NCI-H1694 treated with DMSO at 0.1 percent for 48 hours (cell line): ENCODE data around the gene STX8.
"Not testable (repeated sequence)": the region's sequence is repeated elsewhere in the genome, so short reads cannot be mapped to it uniquely, and the experiment has no call there.

Experiments
- DNase-seq: peaks from one replicate; lab custom pipeline; 2025; lab: John Stamatoyannopoulos, UW

Gene STX8

GRCh38 chr17:9498490-9498889 is 77.1 kb downstream of the STX8 start:
- no peak for DNase-seq

- no peak for DNase-seq
Observed at GRCh38 chr17:9488556-9488955, 87.1 kb downstream of the STX8 start.

- DNase-seq = no peak
Observed at GRCh38 chr17:9487406-9487805, 88.2 kb downstream of the STX8 start.

- DNase-seq = no peak
Observed at GRCh38 chr17:9484789-9485188, 90.8 kb downstream of the STX8 start.

- no peak for DNase-seq
Observed at GRCh38 chr17:9479964-9480363, 95.7 kb downstream of the STX8 start.

- DNase-seq = no peak
Observed at GRCh38 chr17:9478889-9479288, 96.7 kb downstream of the STX8 start.

GRCh38 chr17:9475101-9475658 is 100.4 kb downstream of the STX8 start:
- no peak for DNase-seq

- DNase-seq = no peak
Observed at GRCh38 chr17:9473711-9474110, 101.9 kb downstream of the STX8 start.

GRCh38 chr17:9472541-9472940 is 103.1 kb downstream of the STX8 start:
- DNase-seq = no peak

GRCh38 chr17:9472094-9472493 is 103.5 kb downstream of the STX8 start:
- DNase-seq = no peak

GRCh38 chr17:9470171-9470570 is 105.4 kb downstream of the STX8 start:
- DNase-seq = no peak

GRCh38 chr17:9468937-9469336 is 106.7 kb downstream of the STX8 start:
- DNase-seq = no peak

- no peak for DNase-seq
Observed at GRCh38 chr17:9468532-9468931, 107.1 kb downstream of the STX8 start.

GRCh38 chr17:9467518-9467917 is 108.1 kb downstream of the STX8 start:
- no peak for DNase-seq

GRCh38 chr17:9465210-9465921 is 110.3 kb downstream of the STX8 start:
- peak; percentile 14 for DNase-seq

- DNase-seq = no peak
Observed at GRCh38 chr17:9457005-9457404, 118.6 kb downstream of the STX8 start.

GRCh38 chr17:9456330-9456729 is 119.3 kb downstream of the STX8 start:
- DNase-seq = no peak

- no peak for DNase-seq
Observed at GRCh38 chr17:9451934-9452333, 123.7 kb downstream of the STX8 start.

GRCh38 chr17:9447298-9447697 is 128.3 kb downstream of the STX8 start:
- DNase-seq = not testable (repeated sequence)

GRCh38 chr17:9446528-9446927 is 129.1 kb downstream of the STX8 start:
- DNase-seq = no peak

- no peak for DNase-seq
Observed at GRCh38 chr17:9445424-9445823, 130.2 kb downstream of the STX8 start.

- no peak for DNase-seq
Observed at GRCh38 chr17:9444687-9445086, 130.9 kb downstream of the STX8 start.

GRCh38 chr17:9443811-9444210 is 131.8 kb downstream of the STX8 start:
- no peak for DNase-seq

GRCh38 chr17:9439851-9440250 is 135.8 kb downstream of the STX8 start:
- DNase-seq = no peak
